GM12872 (cell line): ENCODE data around the gene DAPK2.

Source experiments
- TF ChIP-seq, protein P1 (sequence below): IDR thresholded peaks from 3 replicates; pipeline ENCODE4 v1.5.1; 2011; ENCODE audit warnings: low read depth, mild to moderate bottlenecking, low read length, moderate library complexity; ENCODE audit not compliant: insufficient read depth

Gene DAPK2

GRCh38 chr15:63870043-63870394 lies 176.3 kb downstream of the DAPK2 start:
- TF ChIP-seq, protein P1, sequence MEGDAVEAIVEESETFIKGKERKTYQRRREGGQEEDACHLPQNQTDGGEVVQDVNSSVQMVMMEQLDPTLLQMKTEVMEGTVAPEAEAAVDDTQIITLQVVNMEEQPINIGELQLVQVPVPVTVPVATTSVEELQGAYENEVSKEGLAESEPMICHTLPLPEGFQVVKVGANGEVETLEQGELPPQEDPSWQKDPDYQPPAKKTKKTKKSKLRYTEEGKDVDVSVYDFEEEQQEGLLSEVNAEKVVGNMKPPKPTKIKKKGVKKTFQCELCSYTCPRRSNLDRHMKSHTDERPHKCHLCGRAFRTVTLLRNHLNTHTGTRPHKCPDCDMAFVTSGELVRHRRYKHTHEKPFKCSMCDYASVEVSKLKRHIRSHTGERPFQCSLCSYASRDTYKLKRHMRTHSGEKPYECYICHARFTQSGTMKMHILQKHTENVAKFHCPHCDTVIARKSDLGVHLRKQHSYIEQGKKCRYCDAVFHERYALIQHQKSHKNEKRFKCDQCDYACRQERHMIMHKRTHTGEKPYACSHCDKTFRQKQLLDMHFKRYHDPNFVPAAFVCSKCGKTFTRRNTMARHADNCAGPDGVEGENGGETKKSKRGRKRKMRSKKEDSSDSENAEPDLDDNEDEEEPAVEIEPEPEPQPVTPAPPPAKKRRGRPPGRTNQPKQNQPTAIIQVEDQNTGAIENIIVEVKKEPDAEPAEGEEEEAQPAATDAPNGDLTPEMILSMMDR, result no peak

DNA sequence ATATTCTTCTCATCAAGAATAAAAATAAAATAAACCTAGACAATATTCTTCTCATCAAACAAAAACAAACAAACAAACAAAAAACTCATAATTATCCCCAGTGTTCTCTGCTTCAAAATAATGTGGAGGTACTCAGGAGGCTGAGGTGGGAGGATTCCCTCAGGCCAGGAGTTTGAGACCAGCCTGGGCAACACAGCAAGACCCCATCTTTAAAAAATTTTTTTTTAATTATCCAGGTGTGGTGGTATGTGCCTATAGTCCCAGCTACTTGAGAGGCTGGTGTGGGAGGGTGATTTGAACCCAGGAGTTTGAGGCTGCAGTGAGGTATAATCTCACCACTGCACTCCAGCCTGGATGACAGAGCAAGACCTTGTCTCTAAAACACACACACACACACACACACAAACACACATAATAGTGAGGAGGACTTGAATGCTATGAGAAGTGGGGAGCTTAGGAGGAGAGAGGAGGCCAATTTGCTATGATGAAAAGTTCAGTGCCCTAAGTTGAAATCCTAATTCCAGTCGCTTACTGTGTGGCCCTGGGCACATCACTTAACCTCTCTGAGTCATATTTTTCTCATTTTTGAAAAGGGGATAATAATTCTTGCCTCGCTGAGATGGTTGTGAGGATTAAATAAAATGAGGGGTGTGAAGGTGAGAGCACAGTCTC lies 176.8 kb downstream of the DAPK2 start:
- TF ChIP-seq, protein P1, result no peak

GRCh38 chr15:63864186-63864585 lies 182.1 kb downstream of the DAPK2 start:
- TF ChIP-seq, protein P1, result no peak

DNA sequence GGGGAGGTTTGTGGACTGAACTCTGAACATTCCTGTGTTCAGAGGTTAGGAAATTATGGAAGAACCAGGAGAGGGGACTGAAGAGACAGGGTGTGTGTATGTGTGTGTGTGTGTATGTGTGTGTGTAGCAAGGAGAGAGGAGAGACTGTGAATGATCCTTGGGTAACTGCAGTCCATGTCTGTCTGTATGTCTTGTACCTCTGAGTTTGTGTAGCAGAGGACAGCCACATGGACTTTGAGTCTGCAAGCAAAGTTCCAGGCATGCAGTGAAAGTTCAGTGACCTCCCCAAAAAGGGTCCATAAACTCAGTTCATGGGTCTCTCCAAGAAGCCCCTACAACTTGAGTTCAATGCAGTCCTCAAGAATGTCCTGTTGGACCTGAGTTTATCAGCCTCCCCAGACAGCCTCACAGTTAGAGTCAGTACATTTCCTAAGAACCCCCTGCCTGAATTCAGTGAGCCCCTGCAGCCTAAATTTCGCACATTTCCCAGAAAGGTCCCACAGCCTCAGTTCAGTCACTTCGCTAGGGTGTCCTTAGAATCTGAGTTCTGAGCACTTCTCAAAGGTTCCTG lies 184.3 kb downstream of the DAPK2 start:
- TF ChIP-seq, protein P1, result no peak

DNA sequence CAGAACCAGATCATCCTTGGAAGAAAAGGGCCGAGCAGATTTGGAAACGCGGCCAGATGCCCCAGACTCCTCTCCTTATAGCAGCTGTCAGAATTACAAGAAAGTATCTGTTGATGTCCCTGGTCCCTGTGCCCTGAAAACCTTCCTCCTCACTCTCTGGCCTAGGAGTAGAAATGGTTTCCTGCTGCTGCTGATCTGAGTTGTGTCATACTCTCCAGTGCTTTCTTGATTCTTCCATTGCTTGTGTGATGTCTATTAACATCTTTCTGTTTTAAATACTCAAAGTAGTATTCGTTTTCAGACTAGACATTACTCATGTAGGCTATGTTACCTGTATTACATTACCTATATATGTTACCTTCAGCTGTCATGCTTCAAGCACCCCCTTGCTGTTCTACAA lies 185.7 kb downstream of the DAPK2 start:
- TF ChIP-seq, protein P1, result no peak

GRCh38 chr15:63860155-63860554 lies 186.1 kb downstream of the DAPK2 start:
- TF ChIP-seq, protein P1, result no peak

GRCh38 chr15:63858881-63859280 lies 187.4 kb downstream of the DAPK2 start:
- TF ChIP-seq, protein P1, result no peak

GRCh38 chr15:63858448-63858847 lies 187.8 kb downstream of the DAPK2 start:
- TF ChIP-seq, protein P1, result no peak
